Rectal smooth muscle tissue (tissue), 1 donor: Measurements from ENCODE around the gene IDH3B.

Source experiments
- H3K27ac ChIP-seq: one replicate; pipeline ENCODE4 v1.7.0; 2013; ENCODE audit warnings: low read depth, low read length, inconsistent platforms
- H3K27me3 ChIP-seq: one replicate; pipeline ENCODE4 v1.7.0; 2013; ENCODE audit warnings: low read length; ENCODE audit not compliant: control insufficient read depth, insufficient read depth
- H3K36me3 ChIP-seq: one replicate; pipeline ENCODE4 v1.7.0; 2013; ENCODE audit warnings: low read length; ENCODE audit not compliant: control insufficient read depth, insufficient read depth
- H3K4me1 ChIP-seq: one replicate; pipeline ENCODE4 v1.7.0; 2013; ENCODE audit warnings: low read length; ENCODE audit not compliant: control insufficient read depth, insufficient read depth
- H3K4me3 ChIP-seq: one replicate; pipeline ENCODE4 v1.7.0; 2013; ENCODE audit warnings: low read length
- H3K9ac ChIP-seq: one replicate; pipeline ENCODE4 v1.7.0; 2013; ENCODE audit warnings: low read length

IDH3B gene

GRCh38 chr20:2651772-2652723, 12.0 kb downstream of the IDH3B start, which contains the start of gene NOP56:
Gene NOP56 (plus strand): TSS chr20:2652632. CDS start chr20:2652661, 29 bp downstream.
- Histone ChIP-seq H3K4me3 (peak within 1 kb of the TSS; percentile 96), H3K4me1 (peaks cover 12% of the 10 kb centered on the region), H3K27ac (peak within 1 kb of the TSS; percentile 78), H3K9ac (peak within 1 kb of the TSS; percentile 91), H3K36me3 (peaks cover 32% of the 10 kb centered on the region), H3K27me3 (no peaks in the 10 kb centered on the region)

DNA sequence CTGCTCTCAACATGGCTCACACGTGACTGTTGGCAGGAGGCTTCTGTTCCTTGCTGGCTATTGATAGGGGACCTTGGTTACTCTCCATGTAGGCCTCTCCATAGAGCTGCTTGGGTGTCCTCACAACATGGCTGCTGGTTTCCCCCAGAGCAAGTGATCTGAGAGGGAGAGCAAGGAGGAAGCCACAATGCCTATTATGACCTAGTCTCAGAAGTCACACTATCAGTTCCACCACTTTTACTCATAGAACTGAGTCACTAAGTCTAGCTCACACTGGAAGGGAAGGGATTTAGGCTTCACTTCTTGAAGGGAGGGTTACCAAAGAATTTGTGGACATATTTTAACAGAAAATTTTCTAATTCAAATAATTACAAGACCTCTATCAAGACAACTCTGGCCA, 20.3 kb downstream of the IDH3B start:
- no peaks in the 10 kb centered on the region for H3K4me1 ChIP-seq
- no peaks in the 10 kb centered on the region for H3K36me3 ChIP-seq
- H3K27me3 ChIP-seq, result no peaks in the 10 kb centered on the region
- no peak overlapping the region for H3K4me3 ChIP-seq
- H3K9ac ChIP-seq, result no peak overlapping the region
- no peak overlapping the region for H3K27ac ChIP-seq

GRCh38 chr20:2640899-2641298, 23.1 kb downstream of the IDH3B start:
- no peak overlapping the region for H3K27ac ChIP-seq
- no peak overlapping the region for H3K9ac ChIP-seq
- no peaks in the 10 kb centered on the region for H3K27me3 ChIP-seq
- H3K36me3 ChIP-seq, result no peaks in the 10 kb centered on the region
- H3K4me3 ChIP-seq, result no peak overlapping the region
- H3K4me1 ChIP-seq, result no peaks in the 10 kb centered on the region

DNA sequence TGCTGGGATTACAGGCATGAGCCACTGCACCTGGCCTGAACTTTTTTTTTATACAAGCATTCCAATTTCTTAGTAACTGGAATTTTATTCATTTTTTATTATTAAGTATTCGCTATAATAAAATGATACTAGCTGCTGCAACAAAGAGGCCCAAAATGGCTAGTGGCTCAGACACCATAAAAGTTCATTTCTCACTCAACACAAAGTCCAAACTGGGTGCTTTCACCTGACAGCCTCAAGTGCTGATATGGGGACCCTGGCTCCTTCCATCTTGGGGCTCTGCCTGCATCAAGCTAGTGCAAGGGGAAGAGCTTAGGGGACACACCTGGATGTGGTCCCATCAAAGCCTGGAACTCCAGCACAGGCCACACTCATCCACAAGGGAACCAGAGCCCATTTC, 23.8 kb downstream of the IDH3B start:
- no peak overlapping the region for H3K4me3 ChIP-seq
- H3K36me3 ChIP-seq, result no peaks in the 10 kb centered on the region
- no peak overlapping the region for H3K27ac ChIP-seq
- no peaks in the 10 kb centered on the region for H3K4me1 ChIP-seq
- H3K9ac ChIP-seq, result no peak overlapping the region
- H3K27me3 ChIP-seq, result no peaks in the 10 kb centered on the region

DNA sequence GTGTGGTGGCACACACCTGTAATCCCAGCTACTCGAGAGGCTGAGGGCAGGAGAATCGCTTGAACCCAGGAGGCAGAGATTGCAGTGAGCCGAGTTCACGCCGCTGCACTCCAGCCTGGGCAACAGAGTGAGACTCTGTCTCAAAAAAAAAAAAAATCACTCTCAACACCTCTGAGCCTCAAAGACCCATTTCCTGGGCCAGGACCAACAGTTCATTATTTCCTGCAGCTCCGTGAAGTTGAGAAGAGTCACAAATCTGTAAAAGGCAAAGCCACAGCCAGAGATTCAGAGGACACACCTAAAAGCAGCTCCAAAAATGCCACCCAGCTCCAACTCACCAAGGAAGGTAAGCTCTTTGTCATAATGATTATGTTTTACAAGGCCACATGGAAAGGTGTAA, 26.8 kb downstream of the IDH3B start:
- Histone ChIP-seq H3K27me3 (no peaks in the 10 kb centered on the region), H3K4me1 (no peaks in the 10 kb centered on the region), H3K27ac (no peak overlapping the region), H3K4me3 (no peak overlapping the region), H3K9ac (no peak overlapping the region), H3K36me3 (no peaks in the 10 kb centered on the region)

DNA sequence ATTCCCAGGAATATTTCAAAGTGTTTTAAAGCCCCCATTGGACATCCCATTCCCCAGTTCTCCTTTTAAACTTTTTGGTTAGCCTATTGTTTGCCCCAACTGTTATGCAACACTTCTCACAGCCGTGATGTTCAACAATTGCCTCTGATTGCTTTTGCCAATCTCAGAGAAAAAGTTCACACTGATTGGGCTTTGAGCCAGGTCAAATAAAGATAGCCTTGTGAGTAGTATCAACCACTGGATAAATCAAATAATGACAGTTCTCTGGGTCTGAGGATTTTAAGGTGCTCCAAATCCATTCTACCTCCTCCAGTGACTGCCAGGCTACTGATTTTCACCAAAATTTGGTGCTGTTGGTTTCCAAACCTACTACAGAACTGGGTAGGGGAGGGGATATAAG, 30.6 kb downstream of the IDH3B start:
- H3K4me1 ChIP-seq, result no peaks in the 10 kb centered on the region
- H3K36me3 ChIP-seq, result no peaks in the 10 kb centered on the region
- no peak overlapping the region for H3K4me3 ChIP-seq
- H3K27me3 ChIP-seq, result no peaks in the 10 kb centered on the region
- H3K9ac ChIP-seq, result no peak overlapping the region
- no peak overlapping the region for H3K27ac ChIP-seq

GRCh38 chr20:2631228-2631627, 32.8 kb downstream of the IDH3B start:
- Histone ChIP-seq H3K4me3 (no peak overlapping the region), H3K9ac (no peak overlapping the region), H3K4me1 (no peaks in the 10 kb centered on the region), H3K27ac (no peak overlapping the region), H3K36me3 (no peaks in the 10 kb centered on the region), H3K27me3 (no peaks in the 10 kb centered on the region)

- Histone ChIP-seq H3K4me1 (no peaks in the 10 kb centered on the region), H3K36me3 (no peaks in the 10 kb centered on the region), H3K9ac (no peak overlapping the region), H3K27ac (no peak overlapping the region), H3K27me3 (no peaks in the 10 kb centered on the region), H3K4me3 (no peak overlapping the region)
Observed at GRCh38 chr20:2626853-2627541, 37.0 kb downstream of the IDH3B start.

GRCh38 chr20:2625062-2625461, 39.0 kb downstream of the IDH3B start:
- no peak overlapping the region for H3K4me3 ChIP-seq
- H3K27ac ChIP-seq, result no peak overlapping the region
- H3K36me3 ChIP-seq, result no peaks in the 10 kb centered on the region
- no peak overlapping the region for H3K9ac ChIP-seq
- no peaks in the 10 kb centered on the region for H3K4me1 ChIP-seq
- H3K27me3 ChIP-seq, result no peaks in the 10 kb centered on the region

DNA sequence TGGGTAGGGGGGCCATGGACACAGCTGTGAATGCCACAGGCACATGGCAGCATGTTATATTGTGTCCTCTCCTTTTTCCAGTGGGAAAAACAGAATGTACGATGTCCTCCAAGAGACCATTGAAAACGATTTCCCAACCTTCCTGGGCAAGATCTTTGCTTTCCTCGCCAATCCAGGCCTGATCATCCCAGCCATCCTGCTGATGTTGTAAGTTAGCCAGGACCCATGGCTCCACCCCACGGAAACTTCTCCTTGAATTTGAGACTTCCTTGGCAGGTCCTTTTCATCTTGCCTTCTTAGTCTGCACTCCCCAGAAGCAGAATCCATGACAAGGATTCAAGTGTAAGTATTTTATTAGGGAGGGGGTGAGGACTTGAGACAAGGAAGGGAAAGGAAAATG, 39.8 kb downstream of the IDH3B start:
- Histone ChIP-seq H3K4me3 (no peak overlapping the region), H3K4me1 (no peaks in the 10 kb centered on the region), H3K36me3 (no peaks in the 10 kb centered on the region), H3K27ac (no peak overlapping the region), H3K9ac (no peak overlapping the region), H3K27me3 (no peaks in the 10 kb centered on the region)

DNA sequence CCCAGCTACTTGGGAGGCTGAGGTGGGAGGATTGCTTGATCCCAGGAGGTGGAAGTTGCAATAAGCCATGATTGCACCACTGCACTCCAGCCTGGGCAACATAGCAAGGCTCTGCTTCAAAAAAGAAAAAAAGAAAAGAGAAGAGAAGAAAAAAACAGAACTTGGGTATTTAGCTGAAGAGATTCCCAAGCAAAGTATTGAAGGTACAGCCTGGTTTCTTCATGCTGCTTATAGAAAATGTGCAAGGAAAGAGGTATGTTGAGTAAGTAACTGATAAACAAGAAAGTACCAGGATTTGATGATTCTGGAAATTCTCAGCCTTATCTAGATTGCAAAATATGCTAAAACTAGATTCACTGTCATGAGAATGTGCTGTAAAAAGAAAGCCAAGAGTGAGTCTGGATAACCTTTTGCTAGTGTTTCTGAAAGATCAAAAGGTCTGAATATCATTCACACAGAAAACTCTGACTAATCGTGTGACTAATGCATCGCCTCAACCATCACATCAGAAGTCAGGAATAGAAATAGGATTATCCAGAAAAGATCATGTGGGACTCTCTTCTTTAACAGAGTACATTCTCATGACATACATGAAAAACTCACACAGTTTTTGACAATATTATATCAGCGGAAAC, 43.9 kb downstream of the IDH3B start:
- H3K36me3 ChIP-seq, result no peaks in the 10 kb centered on the region
- no peak overlapping the region for H3K27ac ChIP-seq
- no peaks in the 10 kb centered on the region for H3K27me3 ChIP-seq
- no peak overlapping the region for H3K4me3 ChIP-seq
- H3K9ac ChIP-seq, result no peak overlapping the region
- no peaks in the 10 kb centered on the region for H3K4me1 ChIP-seq

DNA sequence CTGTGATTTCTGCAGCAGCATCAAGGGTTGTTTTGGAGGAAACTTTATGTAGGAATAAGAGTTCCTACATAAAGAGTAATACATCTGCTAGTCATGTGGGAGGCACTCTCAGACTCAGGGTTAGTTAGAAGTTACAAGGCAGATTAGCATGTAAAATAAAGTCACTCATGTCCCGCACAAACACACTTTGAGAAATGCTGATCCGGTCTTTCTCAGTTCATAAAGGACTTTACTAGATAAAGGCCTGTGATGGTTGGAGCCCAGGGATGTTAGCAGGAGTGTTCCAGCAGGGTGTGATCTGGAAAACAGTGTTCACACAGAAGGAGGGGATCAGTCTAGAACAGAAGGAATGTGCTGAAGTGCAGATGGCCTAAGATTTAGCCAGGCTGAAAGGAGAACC, 44.7 kb downstream of the IDH3B start:
- no peak overlapping the region for H3K27ac ChIP-seq
- no peaks in the 10 kb centered on the region for H3K27me3 ChIP-seq
- no peaks in the 10 kb centered on the region for H3K4me1 ChIP-seq
- no peak overlapping the region for H3K9ac ChIP-seq
- no peak overlapping the region for H3K4me3 ChIP-seq
- H3K36me3 ChIP-seq, result no peaks in the 10 kb centered on the region
